WTC11 (cell line): ENCODE measurements around the gene XPO6. TPM values are rescaled to one million over a fixed set of nuclear protein-coding genes. Genes with fewer than 3 reads are reported as not detected.

Experiments
- ATAC-seq: fragments of 200-7000 bp; cut with Tn5 transposase; 2 replicates; pipeline ENCODE4 v1.10.0; 2021; ENCODE audit warnings: mild to moderate bottlenecking, moderate library complexity
- CTCF ChIA-PET: fragments of 300-600 bp; sonication (Branson Sonifier 250); formaldehyde crosslinking; loops from one replicate; lab custom pipeline; 2021; ENCODE audit warnings: antibody characterized with exemption; lab: Charles Lee
- POLR2A ChIA-PET: fragments of 350-600 bp; sonication (Branson Sonifier 250); formaldehyde crosslinking; loops from one replicate; lab custom pipeline; 2021; ENCODE audit warnings: antibody characterized with exemption; lab: Charles Lee
- DNase-seq: peaks from one replicate; pipeline ENCODE4 v3.0.0; 2021; ENCODE audit warnings: low spot score
- H3K27ac Mint-ChIP-seq: 2 replicates; pipeline ENCODE4 v1.8.0; 2021; ENCODE audit warnings: mixed read lengths
- H3K27me3 Mint-ChIP-seq: 2 replicates; pipeline ENCODE4 v1.8.0; 2021; ENCODE audit warnings: low read depth, mild to moderate bottlenecking, moderate library complexity, mixed read lengths
- H3K36me3 Mint-ChIP-seq: 2 replicates; pipeline ENCODE4 v1.8.0; 2021; ENCODE audit warnings: mixed read lengths
- H3K4me1 Mint-ChIP-seq: 2 replicates; pipeline ENCODE4 v1.8.0; 2022; ENCODE audit warnings: mixed read lengths
- H3K4me3 Mint-ChIP-seq: 2 replicates; pipeline ENCODE4 v1.8.0; 2021; ENCODE audit warnings: mild to moderate bottlenecking, moderate library complexity, mixed read lengths
- H3K9me3 Mint-ChIP-seq: 2 replicates; pipeline ENCODE4 v1.8.0; 2021; ENCODE audit warnings: mixed read lengths
- CBFB ChIP-seq: sonication (generic); formaldehyde crosslinking; IDR thresholded peaks from 2 replicates; pipeline ENCODE4 v1.8.1; 2022; ENCODE audit warnings: mild to moderate bottlenecking, low read depth, missing genetic modification reagents
- ELF4 ChIP-seq: sonication (generic); formaldehyde crosslinking; IDR thresholded peaks from 2 replicates; pipeline ENCODE4 v1.8.1; 2022; ENCODE audit warnings: low read depth, mild to moderate bottlenecking, moderate library complexity, missing genetic modification reagents
- ESRRA ChIP-seq: sonication (generic); formaldehyde crosslinking; IDR thresholded peaks from 2 replicates; pipeline ENCODE4 v1.8.1; 2022; ENCODE audit warnings: mild to moderate bottlenecking, missing genetic modification reagents, borderline replicate concordance
- ETV6 ChIP-seq: sonication (generic); formaldehyde crosslinking; IDR thresholded peaks from 2 replicates; pipeline ENCODE4 v1.8.1; 2022; ENCODE audit warnings: mild to moderate bottlenecking, missing genetic modification reagents
- FOXJ3 ChIP-seq: sonication (generic); formaldehyde crosslinking; IDR thresholded peaks from 2 replicates; pipeline ENCODE4 v1.9.0; 2021; ENCODE audit warnings: missing genetic modification reagents, mild to moderate bottlenecking, borderline replicate concordance
- FOXK1 ChIP-seq: sonication (generic); formaldehyde crosslinking; IDR thresholded peaks from 2 replicates; pipeline ENCODE4 v1.8.0; 2022; ENCODE audit warnings: mild to moderate bottlenecking, moderate library complexity, missing genetic modification reagents
- HMGA2 ChIP-seq: fragments of 250-450 bp; sonication (Bioruptor Pico); IDR thresholded peaks from 2 replicates; pipeline ENCODE4 v1.4.0; 2021; ENCODE audit warnings: mild to moderate bottlenecking, moderate library complexity
- NR1H2 ChIP-seq: sonication (generic); formaldehyde crosslinking; IDR thresholded peaks from 2 replicates; pipeline ENCODE4 v1.9.0; 2021; ENCODE audit warnings: mild to moderate bottlenecking, moderate library complexity, missing genetic modification reagents
- RELA ChIP-seq: sonication (generic); formaldehyde crosslinking; IDR thresholded peaks from 2 replicates; pipeline ENCODE4 v1.8.1; 2022; ENCODE audit warnings: missing genetic modification reagents, mild to moderate bottlenecking, borderline replicate concordance
- RORB ChIP-seq: fragments of 250-450 bp; sonication (Bioruptor Pico); IDR thresholded peaks from 2 replicates; pipeline ENCODE4 v1.9.0; 2021; ENCODE audit warnings: mild to moderate bottlenecking
- SMAD4 ChIP-seq: sonication (generic); formaldehyde crosslinking; IDR thresholded peaks from 2 replicates; pipeline ENCODE4 v1.8.0; 2022; ENCODE audit warnings: mild to moderate bottlenecking, missing genetic modification reagents
- ZNF317 ChIP-seq: sonication (generic); formaldehyde crosslinking; IDR thresholded peaks from 2 replicates; pipeline ENCODE4 v1.8.1; 2023; ENCODE audit warnings: low read depth, mild to moderate bottlenecking, moderate library complexity, missing genetic modification reagents, borderline replicate concordance
- total RNA-seq: library from RNA; stranded (reverse); gene quantifications from 3 replicates; pipeline ENCODE4 v1.2.3, GENCODE V29; 2021
- TF ChIP-seq, protein P1 (sequence below): sonication (generic); formaldehyde crosslinking; IDR thresholded peaks from 2 replicates; pipeline ENCODE4 v1.8.1; 2022; ENCODE audit warnings: mild to moderate bottlenecking, missing genetic modification reagents, moderate library complexity, borderline replicate concordance
- TF ChIP-seq, protein P2 (sequence below): fragments of 200-600 bp; IDR thresholded peaks from 2 replicates; pipeline ENCODE4 v1.8.0; 2022; ENCODE audit warnings: antibody characterized with exemption
- TF ChIP-seq, protein P3 (sequence below): fragments of 250-450 bp; sonication (Bioruptor Pico); IDR thresholded peaks from 2 replicates; pipeline ENCODE4 v1.8.0; 2021; ENCODE audit warnings: mild to moderate bottlenecking
- TF ChIP-seq, protein P4 (sequence below): sonication (generic); formaldehyde crosslinking; IDR thresholded peaks from 2 replicates; pipeline ENCODE4 v1.8.0; 2022; ENCODE audit warnings: mild to moderate bottlenecking, missing genetic modification reagents
- TF ChIP-seq, protein P5 (sequence below): sonication (generic); formaldehyde crosslinking; IDR thresholded peaks from 2 replicates; pipeline ENCODE4 v1.8.1; 2022; ENCODE audit warnings: missing genetic modification reagents, borderline replicate concordance
- TF ChIP-seq, protein P6 (sequence below): sonication (generic); formaldehyde crosslinking; IDR thresholded peaks from 2 replicates; pipeline ENCODE4 v1.8.1; 2023; ENCODE audit warnings: mild to moderate bottlenecking, missing genetic modification reagents
- TF ChIP-seq, protein P7 (sequence below): sonication (generic); formaldehyde crosslinking; IDR thresholded peaks from 2 replicates; pipeline ENCODE4 v1.8.1; 2023; ENCODE audit warnings: mild to moderate bottlenecking, missing genetic modification reagents
- TF ChIP-seq, protein P8 (sequence below): fragments of 250-450 bp; sonication (Bioruptor Pico); IDR thresholded peaks from 2 replicates; pipeline ENCODE4 v1.9.0; 2021; ENCODE audit warnings: moderate library complexity, mild to moderate bottlenecking, inconsistent platforms, borderline replicate concordance

XPO6 gene
- total RNA-seq, 1 experiment from 2014 or later, result 160 TPM

DNA sequence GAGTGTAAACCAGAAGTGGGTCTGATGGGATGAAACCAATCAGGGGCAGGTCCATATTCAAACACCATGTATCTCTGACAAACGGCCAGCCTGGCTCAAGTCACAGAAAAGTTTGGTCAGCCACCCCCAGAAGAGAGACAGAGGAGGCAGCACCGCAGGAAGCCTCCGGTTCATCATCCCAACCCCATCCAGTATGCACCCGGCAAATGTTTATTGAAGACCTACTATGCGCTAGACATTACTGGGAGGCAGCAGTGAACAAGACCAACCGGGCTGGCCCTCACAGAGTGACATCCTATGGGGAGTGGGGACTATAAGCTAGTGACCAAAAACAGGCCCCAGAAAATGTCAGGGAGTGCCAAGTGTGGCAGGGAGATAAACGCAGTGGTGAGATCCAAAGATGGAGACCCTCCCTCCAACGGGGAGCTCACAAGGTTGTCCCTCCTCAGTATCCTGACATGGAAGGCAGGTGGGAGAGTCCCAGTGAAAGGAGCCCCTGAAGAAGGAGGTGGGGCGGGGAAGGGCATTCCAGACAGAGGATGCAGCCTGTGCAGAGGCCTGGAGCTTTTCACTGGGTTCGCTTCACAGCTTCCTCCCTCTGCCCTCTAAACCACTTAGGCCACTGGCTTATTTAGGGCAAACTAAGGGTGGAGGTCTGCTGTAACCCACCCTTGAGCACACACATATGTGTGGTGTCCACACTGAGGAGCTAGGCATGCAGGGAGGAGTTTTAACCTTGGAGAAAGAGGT lies 150.2 kb downstream of the XPO6 start:
- H3K27me3 Mint-ChIP-seq, result peaks cover 61% of the 10 kb centered on the region
- no peak for DNase-seq

More for the DNA sequence above, 150.2 kb downstream of the XPO6 start:
- ChIA-PET CTCF (interaction anchor here (1.0 to 3.5 kb wide), 8 partner anchors 9 to 422 kb away, joined by 3 to 26 read pairs (median 6); no protein-coding TSS in a partner anchor), POLR2A (no interaction called here)
- no peak for ATAC-seq
- peak overlapping the region; percentile 63 for H3K4me3 Mint-ChIP-seq
- H3K36me3 Mint-ChIP-seq, result no peaks in the 10 kb centered on the region
- H3K27ac Mint-ChIP-seq, result no peak overlapping the region
- H3K9me3 Mint-ChIP-seq, result no peaks in the 10 kb centered on the region
- TF ChIP-seq ELF4 (CRISPR knock-in tag), result no peak
- no peak for TF ChIP-seq ESRRA (CRISPR knock-in tag)
- no peak for TF ChIP-seq CBFB (CRISPR knock-in tag)
- no peak for TF ChIP-seq SMAD4 (CRISPR knock-in tag)
- TF ChIP-seq FOXJ3, result no peak
- TF ChIP-seq ETV6 (CRISPR knock-in tag), result no peak
- TF ChIP-seq, protein P1, sequence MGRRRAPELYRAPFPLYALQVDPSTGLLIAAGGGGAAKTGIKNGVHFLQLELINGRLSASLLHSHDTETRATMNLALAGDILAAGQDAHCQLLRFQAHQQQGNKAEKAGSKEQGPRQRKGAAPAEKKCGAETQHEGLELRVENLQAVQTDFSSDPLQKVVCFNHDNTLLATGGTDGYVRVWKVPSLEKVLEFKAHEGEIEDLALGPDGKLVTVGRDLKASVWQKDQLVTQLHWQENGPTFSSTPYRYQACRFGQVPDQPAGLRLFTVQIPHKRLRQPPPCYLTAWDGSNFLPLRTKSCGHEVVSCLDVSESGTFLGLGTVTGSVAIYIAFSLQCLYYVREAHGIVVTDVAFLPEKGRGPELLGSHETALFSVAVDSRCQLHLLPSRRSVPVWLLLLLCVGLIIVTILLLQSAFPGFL (CRISPR knock-in tag), result no peak
- TF ChIP-seq, protein P2, sequence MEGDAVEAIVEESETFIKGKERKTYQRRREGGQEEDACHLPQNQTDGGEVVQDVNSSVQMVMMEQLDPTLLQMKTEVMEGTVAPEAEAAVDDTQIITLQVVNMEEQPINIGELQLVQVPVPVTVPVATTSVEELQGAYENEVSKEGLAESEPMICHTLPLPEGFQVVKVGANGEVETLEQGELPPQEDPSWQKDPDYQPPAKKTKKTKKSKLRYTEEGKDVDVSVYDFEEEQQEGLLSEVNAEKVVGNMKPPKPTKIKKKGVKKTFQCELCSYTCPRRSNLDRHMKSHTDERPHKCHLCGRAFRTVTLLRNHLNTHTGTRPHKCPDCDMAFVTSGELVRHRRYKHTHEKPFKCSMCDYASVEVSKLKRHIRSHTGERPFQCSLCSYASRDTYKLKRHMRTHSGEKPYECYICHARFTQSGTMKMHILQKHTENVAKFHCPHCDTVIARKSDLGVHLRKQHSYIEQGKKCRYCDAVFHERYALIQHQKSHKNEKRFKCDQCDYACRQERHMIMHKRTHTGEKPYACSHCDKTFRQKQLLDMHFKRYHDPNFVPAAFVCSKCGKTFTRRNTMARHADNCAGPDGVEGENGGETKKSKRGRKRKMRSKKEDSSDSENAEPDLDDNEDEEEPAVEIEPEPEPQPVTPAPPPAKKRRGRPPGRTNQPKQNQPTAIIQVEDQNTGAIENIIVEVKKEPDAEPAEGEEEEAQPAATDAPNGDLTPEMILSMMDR, result no peak
- TF ChIP-seq, protein P3, sequence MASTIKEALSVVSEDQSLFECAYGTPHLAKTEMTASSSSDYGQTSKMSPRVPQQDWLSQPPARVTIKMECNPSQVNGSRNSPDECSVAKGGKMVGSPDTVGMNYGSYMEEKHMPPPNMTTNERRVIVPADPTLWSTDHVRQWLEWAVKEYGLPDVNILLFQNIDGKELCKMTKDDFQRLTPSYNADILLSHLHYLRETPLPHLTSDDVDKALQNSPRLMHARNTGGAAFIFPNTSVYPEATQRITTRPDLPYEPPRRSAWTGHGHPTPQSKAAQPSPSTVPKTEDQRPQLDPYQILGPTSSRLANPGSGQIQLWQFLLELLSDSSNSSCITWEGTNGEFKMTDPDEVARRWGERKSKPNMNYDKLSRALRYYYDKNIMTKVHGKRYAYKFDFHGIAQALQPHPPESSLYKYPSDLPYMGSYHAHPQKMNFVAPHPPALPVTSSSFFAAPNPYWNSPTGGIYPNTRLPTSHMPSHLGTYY, result no peak
- TF ChIP-seq, protein P4, sequence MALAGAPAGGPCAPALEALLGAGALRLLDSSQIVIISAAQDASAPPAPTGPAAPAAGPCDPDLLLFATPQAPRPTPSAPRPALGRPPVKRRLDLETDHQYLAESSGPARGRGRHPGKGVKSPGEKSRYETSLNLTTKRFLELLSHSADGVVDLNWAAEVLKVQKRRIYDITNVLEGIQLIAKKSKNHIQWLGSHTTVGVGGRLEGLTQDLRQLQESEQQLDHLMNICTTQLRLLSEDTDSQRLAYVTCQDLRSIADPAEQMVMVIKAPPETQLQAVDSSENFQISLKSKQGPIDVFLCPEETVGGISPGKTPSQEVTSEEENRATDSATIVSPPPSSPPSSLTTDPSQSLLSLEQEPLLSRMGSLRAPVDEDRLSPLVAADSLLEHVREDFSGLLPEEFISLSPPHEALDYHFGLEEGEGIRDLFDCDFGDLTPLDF (CRISPR knock-in tag), result no peak
- no peak for TF ChIP-seq RORB (CRISPR knock-in tag)
- TF ChIP-seq FOXK1 (CRISPR knock-in tag), result no peak
- TF ChIP-seq NR1H2, result no peak
- TF ChIP-seq, protein P5, sequence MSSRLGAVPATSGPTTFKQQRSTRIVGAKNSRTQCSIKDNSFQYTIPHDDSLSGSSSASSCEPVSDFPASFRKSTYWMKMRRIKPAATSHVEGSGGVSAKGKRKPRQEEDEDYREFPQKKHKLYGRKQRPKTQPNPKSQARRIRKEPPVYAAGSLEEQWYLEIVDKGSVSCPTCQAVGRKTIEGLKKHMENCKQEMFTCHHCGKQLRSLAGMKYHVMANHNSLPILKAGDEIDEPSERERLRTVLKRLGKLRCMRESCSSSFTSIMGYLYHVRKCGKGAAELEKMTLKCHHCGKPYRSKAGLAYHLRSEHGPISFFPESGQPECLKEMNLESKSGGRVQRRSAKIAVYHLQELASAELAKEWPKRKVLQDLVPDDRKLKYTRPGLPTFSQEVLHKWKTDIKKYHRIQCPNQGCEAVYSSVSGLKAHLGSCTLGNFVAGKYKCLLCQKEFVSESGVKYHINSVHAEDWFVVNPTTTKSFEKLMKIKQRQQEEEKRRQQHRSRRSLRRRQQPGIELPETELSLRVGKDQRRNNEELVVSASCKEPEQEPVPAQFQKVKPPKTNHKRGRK (CRISPR knock-in tag), result no peak
- TF ChIP-seq RELA (CRISPR knock-in tag), result no peak
- TF ChIP-seq ZNF317, result no peak
- TF ChIP-seq, protein P6, sequence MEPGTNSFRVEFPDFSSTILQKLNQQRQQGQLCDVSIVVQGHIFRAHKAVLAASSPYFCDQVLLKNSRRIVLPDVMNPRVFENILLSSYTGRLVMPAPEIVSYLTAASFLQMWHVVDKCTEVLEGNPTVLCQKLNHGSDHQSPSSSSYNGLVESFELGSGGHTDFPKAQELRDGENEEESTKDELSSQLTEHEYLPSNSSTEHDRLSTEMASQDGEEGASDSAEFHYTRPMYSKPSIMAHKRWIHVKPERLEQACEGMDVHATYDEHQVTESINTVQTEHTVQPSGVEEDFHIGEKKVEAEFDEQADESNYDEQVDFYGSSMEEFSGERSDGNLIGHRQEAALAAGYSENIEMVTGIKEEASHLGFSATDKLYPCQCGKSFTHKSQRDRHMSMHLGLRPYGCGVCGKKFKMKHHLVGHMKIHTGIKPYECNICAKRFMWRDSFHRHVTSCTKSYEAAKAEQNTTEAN, result no peak
- TF ChIP-seq HMGA2 (CRISPR knock-in tag), result no peak
- TF ChIP-seq, protein P7, sequence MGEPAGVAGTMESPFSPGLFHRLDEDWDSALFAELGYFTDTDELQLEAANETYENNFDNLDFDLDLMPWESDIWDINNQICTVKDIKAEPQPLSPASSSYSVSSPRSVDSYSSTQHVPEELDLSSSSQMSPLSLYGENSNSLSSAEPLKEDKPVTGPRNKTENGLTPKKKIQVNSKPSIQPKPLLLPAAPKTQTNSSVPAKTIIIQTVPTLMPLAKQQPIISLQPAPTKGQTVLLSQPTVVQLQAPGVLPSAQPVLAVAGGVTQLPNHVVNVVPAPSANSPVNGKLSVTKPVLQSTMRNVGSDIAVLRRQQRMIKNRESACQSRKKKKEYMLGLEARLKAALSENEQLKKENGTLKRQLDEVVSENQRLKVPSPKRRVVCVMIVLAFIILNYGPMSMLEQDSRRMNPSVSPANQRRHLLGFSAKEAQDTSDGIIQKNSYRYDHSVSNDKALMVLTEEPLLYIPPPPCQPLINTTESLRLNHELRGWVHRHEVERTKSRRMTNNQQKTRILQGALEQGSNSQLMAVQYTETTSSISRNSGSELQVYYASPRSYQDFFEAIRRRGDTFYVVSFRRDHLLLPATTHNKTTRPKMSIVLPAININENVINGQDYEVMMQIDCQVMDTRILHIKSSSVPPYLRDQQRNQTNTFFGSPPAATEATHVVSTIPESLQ (CRISPR knock-in tag), result no peak
- TF ChIP-seq, protein P8, sequence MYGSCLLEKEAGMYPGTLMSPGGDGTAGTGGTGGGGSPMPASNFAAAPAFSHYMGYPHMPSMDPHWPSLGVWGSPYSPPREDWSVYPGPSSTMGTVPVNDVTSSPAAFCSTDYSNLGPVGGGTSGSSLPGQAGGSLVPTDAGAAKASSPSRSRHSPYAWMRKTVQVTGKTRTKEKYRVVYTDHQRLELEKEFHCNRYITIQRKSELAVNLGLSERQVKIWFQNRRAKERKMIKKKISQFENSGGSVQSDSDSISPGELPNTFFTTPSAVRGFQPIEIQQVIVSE (CRISPR knock-in tag), result no peak
- peaks cover 4% of the 10 kb centered on the region; the same call in 1 of the 2 replicates for H3K4me1 Mint-ChIP-seq
